AG04450 (cell line): ENCODE results near the gene EIF3K. TPM values are rescaled to one million over a fixed set of nuclear protein-coding genes. Genes with fewer than 3 reads are reported as not detected.

Experiments
- CTCF ChIA-PET: fragments of 300-600, 350-600 bp; formaldehyde crosslinking; extraction: SDS; loops from one replicate; lab custom pipeline; 2022; ENCODE audit warnings: antibody characterized with exemption, inconsistent platforms; lab: Charles Lee
- POLR2A ChIA-PET: fragments of 350-600 bp; formaldehyde crosslinking; extraction: SDS; loops from one replicate; lab custom pipeline; 2021; ENCODE audit warnings: antibody characterized with exemption, inconsistent platforms; lab: Yijun Ruan, JAX
- DNase-seq: peaks from one replicate; pipeline ENCODE4 v3.0.0-alpha.2; 2011; ENCODE audit warnings: low read depth, low spot score
- H3K27ac ChIP-seq: one replicate; pipeline ENCODE4 v1.5.1; 2012; ENCODE audit warnings: low read depth, low read length, control low read depth
- H3K27me3 ChIP-seq: one replicate; pipeline ENCODE4 v1.6.0; 2012; ENCODE audit warnings: low read length; ENCODE audit not compliant: control insufficient read depth, insufficient read depth
- H3K4me3 ChIP-seq: 2 replicates; pipeline ENCODE4 v1.5.1; 2011; ENCODE audit warnings: mild to moderate bottlenecking, low read depth, low read length, control low read depth
- H3K9me3 ChIP-seq: 2 replicates; pipeline ENCODE4 v1.5.1; 2012; ENCODE audit warnings: low read length; ENCODE audit not compliant: control insufficient read depth, insufficient read depth
- polyA plus RNA-seq: library from polyadenylated mRNA; depleted of rRNA; stranded (reverse); fragments of >200 nt; gene quantifications from 2 replicates; pipeline ENCODE4 v1.2.3, GENCODE V29; 2011
- TF ChIP-seq, protein P1 (sequence below): IDR thresholded peaks from 2 replicates; pipeline ENCODE4 v1.5.1; 2011; ENCODE audit warnings: low read depth, low read length, control low read depth, inconsistent platforms

EIF3K gene
- polyA plus RNA-seq, 1 experiment, result 168 TPM

DNA sequence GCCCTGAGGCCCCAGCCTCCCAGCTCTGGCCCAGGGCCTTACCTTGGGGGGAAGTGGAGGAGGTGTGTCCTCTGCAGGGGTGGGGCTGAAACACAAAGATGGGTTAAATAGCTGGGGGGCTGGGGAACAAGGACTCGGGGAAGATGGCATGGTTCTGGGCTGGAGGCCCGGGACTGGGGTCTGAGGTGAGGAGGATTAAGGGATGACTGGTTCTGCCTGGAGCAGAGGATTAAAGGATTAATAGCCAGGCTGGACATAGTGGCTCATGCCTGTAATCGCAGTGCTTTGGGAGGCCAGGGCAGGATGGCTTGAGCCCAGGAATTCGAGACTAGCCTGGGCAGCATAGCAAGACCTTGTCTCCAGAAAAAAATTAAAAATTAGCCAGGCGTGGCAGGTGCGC is 12.9 kb upstream of the EIF3K start:
- ChIA-PET POLR2A (no interaction called here), CTCF (no interaction called here)
- H3K9me3 ChIP-seq, result no peaks in the 10 kb centered on the region; the same call in 1 of the 2 replicates
- no peak overlapping the region for H3K4me3 ChIP-seq
- DNase-seq, result no peak
- H3K27ac ChIP-seq, result no peak overlapping the region
- peaks cover 2% of the 10 kb centered on the region for H3K27me3 ChIP-seq
- TF ChIP-seq, protein P1, sequence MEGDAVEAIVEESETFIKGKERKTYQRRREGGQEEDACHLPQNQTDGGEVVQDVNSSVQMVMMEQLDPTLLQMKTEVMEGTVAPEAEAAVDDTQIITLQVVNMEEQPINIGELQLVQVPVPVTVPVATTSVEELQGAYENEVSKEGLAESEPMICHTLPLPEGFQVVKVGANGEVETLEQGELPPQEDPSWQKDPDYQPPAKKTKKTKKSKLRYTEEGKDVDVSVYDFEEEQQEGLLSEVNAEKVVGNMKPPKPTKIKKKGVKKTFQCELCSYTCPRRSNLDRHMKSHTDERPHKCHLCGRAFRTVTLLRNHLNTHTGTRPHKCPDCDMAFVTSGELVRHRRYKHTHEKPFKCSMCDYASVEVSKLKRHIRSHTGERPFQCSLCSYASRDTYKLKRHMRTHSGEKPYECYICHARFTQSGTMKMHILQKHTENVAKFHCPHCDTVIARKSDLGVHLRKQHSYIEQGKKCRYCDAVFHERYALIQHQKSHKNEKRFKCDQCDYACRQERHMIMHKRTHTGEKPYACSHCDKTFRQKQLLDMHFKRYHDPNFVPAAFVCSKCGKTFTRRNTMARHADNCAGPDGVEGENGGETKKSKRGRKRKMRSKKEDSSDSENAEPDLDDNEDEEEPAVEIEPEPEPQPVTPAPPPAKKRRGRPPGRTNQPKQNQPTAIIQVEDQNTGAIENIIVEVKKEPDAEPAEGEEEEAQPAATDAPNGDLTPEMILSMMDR, result no peak

- CTCF ChIA-PET, result interaction anchor here (0.7 kb wide), 1 partner anchor 16 kb away, joined by 6 read pairs; no protein-coding TSS in a partner anchor
- Histone ChIP-seq H3K27ac (no peak overlapping the region), H3K4me3 (no peak overlapping the region), H3K27me3 (no peaks in the 10 kb centered on the region), H3K9me3 (no peaks in the 10 kb centered on the region; the same call in 1 of the 2 replicates)
- POLR2A ChIA-PET, result no interaction called here
- DNase-seq, result no peak
- TF ChIP-seq, protein P1, result no peak
These were observed 4.7 kb upstream of the EIF3K start for GRCh38 chr19:38614289-38614688.

DNA sequence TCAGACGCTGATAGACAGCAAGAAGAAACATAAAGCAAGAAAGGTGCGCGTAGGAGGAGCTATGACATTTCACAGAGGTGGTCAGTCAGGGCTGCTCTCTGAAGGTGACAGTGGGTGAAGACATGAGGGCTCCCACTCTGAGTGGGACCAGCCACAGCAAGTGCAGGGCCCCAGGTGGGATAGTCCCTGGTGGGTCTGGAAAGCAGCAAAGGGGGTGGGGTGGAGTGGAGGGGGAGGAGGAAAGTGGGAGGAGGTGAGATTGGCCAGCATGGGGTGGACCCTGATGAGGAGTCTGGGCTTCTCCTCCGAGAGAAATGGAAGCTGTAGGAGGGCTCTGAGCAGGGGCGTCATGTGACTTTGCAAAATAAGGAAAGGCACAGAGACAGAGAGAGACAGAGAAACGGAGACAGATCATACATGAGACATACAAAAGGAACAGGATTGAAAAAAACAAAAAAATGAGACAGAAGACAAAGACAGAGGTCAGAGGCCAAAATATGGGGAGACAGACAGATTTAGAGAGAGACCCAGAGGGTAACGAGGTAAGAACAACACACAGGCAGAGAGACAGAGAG is 3.9 kb upstream of the EIF3K start:
- Histone ChIP-seq H3K9me3 (no peaks in the 10 kb centered on the region; the same call in 1 of the 2 replicates), H3K27ac (no peak overlapping the region), H3K4me3 (no peak overlapping the region), H3K27me3 (no peaks in the 10 kb centered on the region)
- no peak for DNase-seq
- ChIA-PET CTCF (no interaction called here), POLR2A (no interaction called here)
- TF ChIP-seq, protein P1, result no peak

- POLR2A ChIA-PET, result no interaction called here
- Histone ChIP-seq H3K27me3 (no peaks in the 10 kb centered on the region), H3K27ac (no peak overlapping the region), H3K9me3 (no peaks in the 10 kb centered on the region; the same call in 1 of the 2 replicates), H3K4me3 (no peak overlapping the region)
- TF ChIP-seq, protein P1, result no peak
- DNase-seq, result no peak
- CTCF ChIA-PET, result interaction anchor here (1.0 to 1.2 kb wide), 2 partner anchors 18 to 314 kb away, joined by 3 read pairs; partner anchors contain the start of genes MRPS12 and SARS2
These were observed 2.7 kb upstream of the EIF3K start for GRCh38 chr19:38616265-38616664.

- Histone ChIP-seq H3K9me3 (no peaks in the 10 kb centered on the region; the same call in 1 of the 2 replicates), H3K27me3 (no peaks in the 10 kb centered on the region), H3K27ac (no peak overlapping the region), H3K4me3 (no peak overlapping the region)
- TF ChIP-seq, protein P1, result no peak
- ChIA-PET CTCF (interaction anchor here (0.6 to 4.1 kb wide), 3 partner anchors 17 to 313 kb away, joined by 3 to 19 read pairs (median 3); partner anchors contain the start of genes MRPS12 and SARS2), POLR2A (interaction anchor here (1.1 kb wide), 1 partner anchor 283 kb away, joined by 3 read pairs; the partner anchor contains the start of gene NFKBIB)
- no peak for DNase-seq
These were observed 1.7 kb upstream of the EIF3K start for GRCh38 chr19:38617283-38617763.
